IPS-18a (cell line): ENCODE results near the gene PREX1.
"Not testable (repeated sequence)": the region's sequence is repeated elsewhere in the genome, so short reads cannot be mapped to it uniquely, and the experiment has no call there.

Experiments used
- H3K27ac ChIP-seq: one replicate; pipeline ENCODE4 v1.5.1; 2013; ENCODE audit warnings: low read length
- H3K27me3 ChIP-seq: one replicate; pipeline ENCODE4 v1.6.1; 2013; ENCODE audit warnings: mild to moderate bottlenecking, low read length; ENCODE audit not compliant: control insufficient read depth, insufficient read depth
- H3K36me3 ChIP-seq: one replicate; pipeline ENCODE4 v1.6.1; 2013; ENCODE audit warnings: low read depth, low read length; ENCODE audit not compliant: control insufficient read depth
- H3K4me1 ChIP-seq: one replicate; pipeline ENCODE4 v1.6.1; 2013; ENCODE audit warnings: low read depth, low read length; ENCODE audit not compliant: control insufficient read depth
- H3K4me3 ChIP-seq: one replicate; pipeline ENCODE4 v1.5.1; 2013; ENCODE audit warnings: low read length
- H3K9ac ChIP-seq: one replicate; pipeline ENCODE4 v1.6.1; 2013; ENCODE audit warnings: mild to moderate bottlenecking, low read length, moderate library complexity
- H3K9me3 ChIP-seq: one replicate; pipeline ENCODE4 v1.6.1; 2013; ENCODE audit warnings: low read depth, low read length; ENCODE audit not compliant: control insufficient read depth

The PREX1 gene

GRCh38 chr20:48814633-48815032 lies 13.2 kb downstream of the PREX1 start:
- Histone ChIP-seq H3K4me3 (no peak overlapping the region), H3K36me3 (no peaks in the 10 kb centered on the region), H3K9me3 (no peaks in the 10 kb centered on the region), H3K4me1 (peaks cover 4% of the 10 kb centered on the region), H3K27ac (no peak overlapping the region), H3K9ac (no peak overlapping the region), H3K27me3 (no peaks in the 10 kb centered on the region)

- no peaks in the 10 kb centered on the region for H3K36me3 ChIP-seq
- no peak overlapping the region for H3K9ac ChIP-seq
- peaks cover 4% of the 10 kb centered on the region for H3K4me1 ChIP-seq
- H3K9me3 ChIP-seq, result no peaks in the 10 kb centered on the region
- H3K27ac ChIP-seq, result no peak overlapping the region
- no peaks in the 10 kb centered on the region for H3K27me3 ChIP-seq
- H3K4me3 ChIP-seq, result no peak overlapping the region
These were observed 13.8 kb downstream of the PREX1 start for GRCh38 chr20:48813930-48814546.

- H3K27ac ChIP-seq, result no peak overlapping the region
- no peak overlapping the region for H3K9ac ChIP-seq
- H3K4me1 ChIP-seq, result peaks cover under 1% of the 10 kb centered on the region
- no peaks in the 10 kb centered on the region for H3K27me3 ChIP-seq
- H3K9me3 ChIP-seq, result no peaks in the 10 kb centered on the region
- no peak overlapping the region for H3K4me3 ChIP-seq
- no peaks in the 10 kb centered on the region for H3K36me3 ChIP-seq
These were observed 14.4 kb downstream of the PREX1 start for GRCh38 chr20:48813446-48813747.

- Histone ChIP-seq H3K9me3 (no peaks in the 10 kb centered on the region), H3K27ac (no peak overlapping the region), H3K9ac (no peak overlapping the region), H3K4me3 (no peak overlapping the region), H3K27me3 (no peaks in the 10 kb centered on the region), H3K36me3 (no peaks in the 10 kb centered on the region), H3K4me1 (no peaks in the 10 kb centered on the region)
These were observed 15.0 kb downstream of the PREX1 start for GRCh38 chr20:48812600-48813445.

- H3K36me3 ChIP-seq, H3K9me3 ChIP-seq, H3K27me3 ChIP-seq, H3K4me3 ChIP-seq, H3K9ac ChIP-seq, H3K4me1 ChIP-seq, H3K27ac ChIP-seq: not testable (repeated sequence)
These were observed 15.7 kb downstream of the PREX1 start for GRCh38 chr20:48812114-48812513.

- Histone ChIP-seq H3K4me1 (no peaks in the 10 kb centered on the region), H3K27me3 (no peaks in the 10 kb centered on the region), H3K36me3 (no peaks in the 10 kb centered on the region), H3K9me3 (no peaks in the 10 kb centered on the region), H3K9ac (no peak overlapping the region), H3K4me3 (no peak overlapping the region), H3K27ac (no peak overlapping the region)
These were observed 18.1 kb downstream of the PREX1 start for GRCh38 chr20:48809673-48810072.

GRCh38 chr20:48808382-48809034 lies 19.3 kb downstream of the PREX1 start:
- H3K9ac ChIP-seq, result no peak overlapping the region

GRCh38 chr20:48807586-48808381 lies 20.0 kb downstream of the PREX1 start:
- Histone ChIP-seq H3K36me3 (no peaks in the 10 kb centered on the region), H3K4me1 (no peaks in the 10 kb centered on the region), H3K27me3 (no peaks in the 10 kb centered on the region), H3K4me3 (no peak overlapping the region), H3K9ac (no peak overlapping the region), H3K27ac (no peak overlapping the region), H3K9me3 (no peaks in the 10 kb centered on the region)

More at GRCh38 chr20:48808382-48809034, 19.3 kb downstream of the PREX1 start:
- Histone ChIP-seq H3K4me3 (no peak overlapping the region), H3K4me1 (no peaks in the 10 kb centered on the region), H3K36me3 (no peaks in the 10 kb centered on the region), H3K27ac (no peak overlapping the region), H3K27me3 (no peaks in the 10 kb centered on the region), H3K9me3 (no peaks in the 10 kb centered on the region)

- no peaks in the 10 kb centered on the region for H3K9me3 ChIP-seq
- no peak overlapping the region for H3K27ac ChIP-seq
- no peaks in the 10 kb centered on the region for H3K4me1 ChIP-seq
- H3K9ac ChIP-seq, result no peak overlapping the region
- H3K27me3 ChIP-seq, result no peaks in the 10 kb centered on the region
- H3K36me3 ChIP-seq, result no peaks in the 10 kb centered on the region
- no peak overlapping the region for H3K4me3 ChIP-seq
These were observed 20.7 kb downstream of the PREX1 start for GRCh38 chr20:48807051-48807450.

- H3K36me3 ChIP-seq, result no peaks in the 10 kb centered on the region
- H3K4me1 ChIP-seq, result no peaks in the 10 kb centered on the region
- H3K27me3 ChIP-seq, result no peaks in the 10 kb centered on the region
- H3K9me3 ChIP-seq, result no peaks in the 10 kb centered on the region
- no peak overlapping the region for H3K9ac ChIP-seq
- no peak overlapping the region for H3K27ac ChIP-seq
- H3K4me3 ChIP-seq, result no peak overlapping the region
These were observed 22.1 kb downstream of the PREX1 start for GRCh38 chr20:48805716-48806115.

GRCh38 chr20:48805286-48805685 lies 22.5 kb downstream of the PREX1 start:
- Histone ChIP-seq H3K4me3 (no peak overlapping the region), H3K4me1 (no peaks in the 10 kb centered on the region), H3K9ac (no peak overlapping the region), H3K27ac (no peak overlapping the region), H3K9me3 (no peaks in the 10 kb centered on the region), H3K36me3 (no peaks in the 10 kb centered on the region), H3K27me3 (no peaks in the 10 kb centered on the region)
